SU-DHL-6 (cell line): ENCODE measurements around the gene MPRIP.

Source experiments
- EZH2phosphoT487 ChIP-seq: fragments of 200-600 bp; sonication (generic), shearing (Covaris generic); conservative IDR thresholded peaks from 2 replicates; pipeline ENCODE4 v1.6.1; 2018; ENCODE audit warnings: mild to moderate bottlenecking, antibody characterized with exemption, low read length, moderate library complexity, mixed read lengths
- TF ChIP-seq, protein P1 (sequence below): fragments of 200-600 bp; sonication (generic); IDR thresholded peaks from one replicate; pipeline ENCODE4 v1.5.1; 2017; ENCODE audit warnings: antibody characterized with exemption, mild to moderate bottlenecking, low read length, moderate library complexity; ENCODE audit not compliant: insufficient read depth, poor library complexity, severe bottlenecking

DNA sequence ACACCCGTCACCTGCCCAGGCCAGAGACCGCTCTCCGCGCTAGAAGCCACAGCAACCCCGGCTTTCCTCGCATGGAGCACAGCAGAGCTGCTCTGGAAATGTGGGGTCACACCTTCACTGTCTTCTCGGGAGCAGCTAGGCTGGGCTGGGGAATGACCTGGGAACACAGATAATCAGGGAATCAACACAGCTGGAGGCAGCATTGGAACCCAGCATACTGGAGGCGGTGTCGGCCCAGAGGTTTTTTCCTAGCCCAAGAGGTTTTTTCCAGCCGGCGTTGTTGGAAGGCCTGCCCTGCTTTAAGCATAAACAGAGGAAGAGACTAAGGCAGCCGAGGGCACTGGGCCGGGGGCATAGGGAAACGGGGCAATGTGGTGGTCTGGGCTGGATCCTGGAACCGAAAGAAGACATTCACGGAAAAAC, 164.7 kb downstream of the MPRIP start:
- TF ChIP-seq, protein P1, sequence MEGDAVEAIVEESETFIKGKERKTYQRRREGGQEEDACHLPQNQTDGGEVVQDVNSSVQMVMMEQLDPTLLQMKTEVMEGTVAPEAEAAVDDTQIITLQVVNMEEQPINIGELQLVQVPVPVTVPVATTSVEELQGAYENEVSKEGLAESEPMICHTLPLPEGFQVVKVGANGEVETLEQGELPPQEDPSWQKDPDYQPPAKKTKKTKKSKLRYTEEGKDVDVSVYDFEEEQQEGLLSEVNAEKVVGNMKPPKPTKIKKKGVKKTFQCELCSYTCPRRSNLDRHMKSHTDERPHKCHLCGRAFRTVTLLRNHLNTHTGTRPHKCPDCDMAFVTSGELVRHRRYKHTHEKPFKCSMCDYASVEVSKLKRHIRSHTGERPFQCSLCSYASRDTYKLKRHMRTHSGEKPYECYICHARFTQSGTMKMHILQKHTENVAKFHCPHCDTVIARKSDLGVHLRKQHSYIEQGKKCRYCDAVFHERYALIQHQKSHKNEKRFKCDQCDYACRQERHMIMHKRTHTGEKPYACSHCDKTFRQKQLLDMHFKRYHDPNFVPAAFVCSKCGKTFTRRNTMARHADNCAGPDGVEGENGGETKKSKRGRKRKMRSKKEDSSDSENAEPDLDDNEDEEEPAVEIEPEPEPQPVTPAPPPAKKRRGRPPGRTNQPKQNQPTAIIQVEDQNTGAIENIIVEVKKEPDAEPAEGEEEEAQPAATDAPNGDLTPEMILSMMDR: no peak
- TF ChIP-seq EZH2phosphoT487: no peak
